ENCODE measurements around the gene SCAF8. TPM values are rescaled to one million over a fixed set of nuclear protein-coding genes. Genes with fewer than 3 reads are reported as not detected.
"Not testable (repeated sequence)": the region's sequence is repeated elsewhere in the genome, so short reads cannot be mapped to it uniquely, and the experiment has no call there.

The SCAF8 gene
- total and polyA plus RNA-seq, 2 experiments from 2014 or later: 10.3 to 22.3 TPM

- no peaks in the 10 kb centered on the region for H3K4me1 ChIP-seq (ENCODE audit: insufficient read depth)
- 68 to 79% methylated on average over 2 of the region's 2 CpGs for WGBS, 2 experiments (ENCODE audit: low coverage in 1 of 2, low lambda C conversion rate in 2 of 2, missing lambda C conversion rate in 2 of 2)
- H4K20me1 ChIP-seq (ENCODE audit: insufficient read depth): no peaks in the 10 kb centered on the region
- H3K4me3 ChIP-seq: no peak overlapping the region
- 0 out of 2 replicates have a peak, but pooled peaks cover 10% of the 10 kb centered on the region for H3K27me3 ChIP-seq (replicated peaks; ENCODE audit: insufficient read depth)
- TF ChIP-seq EZH2 (IDR thresholded peaks at IDR 0.05; ENCODE audit: insufficient read depth, poor library complexity, severe bottlenecking) (no peak), EZH2phosphoT487 (IDR thresholded peaks at IDR 0.05; ENCODE audit: insufficient read depth, low read depth) (no peak)
- no peak overlapping the region for H2AFZ ChIP-seq
- H3K27ac ChIP-seq: no peak overlapping the region
- no peaks in the 10 kb centered on the region for H3K36me3 ChIP-seq (ENCODE audit: low read depth)
- no peaks in the 10 kb centered on the region for H3F3A ChIP-seq (ENCODE audit: insufficient read depth)
- in situ Hi-C loops (cut with MboI): no loop called here
- H3K9me2 ChIP-seq (ENCODE audit: insufficient read depth): no peaks in the 10 kb centered on the region
- no peak for DNase-seq
- H3K4me2 ChIP-seq (ENCODE audit: unreplicated experiment): no peak overlapping the region
- no peaks in the 10 kb centered on the region for H3K9me3 ChIP-seq (ENCODE audit: low read depth)
- H3K9ac ChIP-seq: no peak overlapping the region
- H3K79me2 ChIP-seq (ENCODE audit: insufficient read depth): no peaks in the 10 kb centered on the region
Measured at GRCh38 chr6:154706389-154706788, 26.8 kb upstream of the SCAF8 start.

- no peak overlapping the region for H3K9ac ChIP-seq
- H3K4me2 ChIP-seq (ENCODE audit: unreplicated experiment): no peak overlapping the region
- H3K4me3 ChIP-seq: no peak overlapping the region
- H3K27me3 ChIP-seq (replicated peaks; ENCODE audit: insufficient read depth): 0 out of 2 replicates have a peak, but pooled peaks cover 10% of the 10 kb centered on the region
- TF ChIP-seq EZH2phosphoT487 (IDR thresholded peaks at IDR 0.05; ENCODE audit: insufficient read depth, low read depth) (no peak), EZH2 (IDR thresholded peaks at IDR 0.05; ENCODE audit: insufficient read depth, poor library complexity, severe bottlenecking) (no peak)
- WGBS, 2 experiments (ENCODE audit: low coverage in 1 of 2, low lambda C conversion rate in 2 of 2, missing lambda C conversion rate in 2 of 2): 29 to 30% methylated on average over 3 of the region's 3 CpGs
- no peaks in the 10 kb centered on the region for H3K4me1 ChIP-seq (ENCODE audit: insufficient read depth)
- no peak for DNase-seq
- H3K27ac ChIP-seq: no peak overlapping the region
- H3F3A ChIP-seq (ENCODE audit: insufficient read depth): no peaks in the 10 kb centered on the region
- no peaks in the 10 kb centered on the region for H3K9me3 ChIP-seq (ENCODE audit: low read depth)
- no peaks in the 10 kb centered on the region for H4K20me1 ChIP-seq (ENCODE audit: insufficient read depth)
- in situ Hi-C loops (cut with MboI): no loop called here
- H2AFZ ChIP-seq: no peak overlapping the region
- H3K79me2 ChIP-seq (ENCODE audit: insufficient read depth): no peaks in the 10 kb centered on the region
- H3K9me2 ChIP-seq (ENCODE audit: insufficient read depth): no peaks in the 10 kb centered on the region
- no peaks in the 10 kb centered on the region for H3K36me3 ChIP-seq (ENCODE audit: low read depth)
Measured at GRCh38 chr6:154709621-154710020, 23.6 kb upstream of the SCAF8 start.

- in situ Hi-C loops (cut with MboI): no loop called here
- TF ChIP-seq EZH2phosphoT487 (IDR thresholded peaks at IDR 0.05; ENCODE audit: insufficient read depth, low read depth) (no peak), EZH2 (IDR thresholded peaks at IDR 0.05; ENCODE audit: insufficient read depth, poor library complexity, severe bottlenecking) (no peak)
- no peaks in the 10 kb centered on the region for H3K9me3 ChIP-seq (ENCODE audit: low read depth)
- H3K4me3 ChIP-seq: no peak overlapping the region
- H3K79me2 ChIP-seq (ENCODE audit: insufficient read depth): no peaks in the 10 kb centered on the region
- H3K9ac ChIP-seq: no peak overlapping the region
- H3K27ac ChIP-seq: no peak overlapping the region
- no peaks in the 10 kb centered on the region for H3K9me2 ChIP-seq (ENCODE audit: insufficient read depth)
- no peak for DNase-seq
- H3K27me3 ChIP-seq (replicated peaks; ENCODE audit: insufficient read depth): 0 out of 2 replicates have a peak, but pooled peaks cover 10% of the 10 kb centered on the region
- H3F3A ChIP-seq (ENCODE audit: insufficient read depth): no peaks in the 10 kb centered on the region
- no peaks in the 10 kb centered on the region for H3K4me1 ChIP-seq (ENCODE audit: insufficient read depth)
- WGBS, 2 experiments (ENCODE audit: low coverage in 1 of 2, low lambda C conversion rate in 2 of 2, missing lambda C conversion rate in 2 of 2): 59 to 68% methylated on average over 2 of the region's 2 CpGs
- no peak overlapping the region for H2AFZ ChIP-seq
- no peaks in the 10 kb centered on the region for H3K36me3 ChIP-seq (ENCODE audit: low read depth)
- no peaks in the 10 kb centered on the region for H4K20me1 ChIP-seq (ENCODE audit: insufficient read depth)
- H3K4me2 ChIP-seq (ENCODE audit: unreplicated experiment): no peak overlapping the region
Measured at GRCh38 chr6:154710689-154711088, 22.5 kb upstream of the SCAF8 start.

GRCh38 chr6:154715446-154715845 is 17.8 kb upstream of the SCAF8 start:
- Histone ChIP-seq H3K27ac (no peak overlapping the region), H3K4me1 (ENCODE audit: insufficient read depth) (no peaks in the 10 kb centered on the region), H3K27me3 (replicated peaks; ENCODE audit: insufficient read depth) (no peaks in the 10 kb centered on the region), H3K9me2 (ENCODE audit: insufficient read depth) (no peaks in the 10 kb centered on the region), H3K9ac (no peak overlapping the region), H3K4me2 (ENCODE audit: unreplicated experiment) (no peak overlapping the region), H2AFZ (no peak overlapping the region), H3K4me3 (no peak overlapping the region), H3F3A (ENCODE audit: insufficient read depth) (no peaks in the 10 kb centered on the region), H3K79me2 (ENCODE audit: insufficient read depth) (no peaks in the 10 kb centered on the region), H3K36me3 (ENCODE audit: low read depth) (no peaks in the 10 kb centered on the region), H4K20me1 (ENCODE audit: insufficient read depth) (no peaks in the 10 kb centered on the region), H3K9me3 (ENCODE audit: low read depth) (no peaks in the 10 kb centered on the region)
- no peak for DNase-seq
- 71 to 82% methylated on average over 1 of the region's 1 CpG for WGBS, 2 experiments (ENCODE audit: low coverage in 1 of 2, low lambda C conversion rate in 2 of 2, missing lambda C conversion rate in 2 of 2)
- no peak for TF ChIP-seq EZH2phosphoT487 (IDR thresholded peaks at IDR 0.05; ENCODE audit: insufficient read depth, low read depth)
- TF ChIP-seq EZH2 (IDR thresholded peaks at IDR 0.05; ENCODE audit: insufficient read depth, poor library complexity, severe bottlenecking): no peak
- in situ Hi-C loops (cut with MboI): no loop called here

GRCh38 chr6:154716350-154716749 is 16.9 kb upstream of the SCAF8 start:
- H3K27ac ChIP-seq; H3K79me2 ChIP-seq (ENCODE audit: insufficient read depth); H4K20me1 ChIP-seq (ENCODE audit: insufficient read depth); H3K27me3 ChIP-seq (replicated peaks; ENCODE audit: insufficient read depth); H3K9me2 ChIP-seq (ENCODE audit: insufficient read depth); H3K4me1 ChIP-seq (ENCODE audit: insufficient read depth); H3K4me3 ChIP-seq; in situ Hi-C loops (cut with MboI); H3F3A ChIP-seq (ENCODE audit: insufficient read depth); H2AFZ ChIP-seq; DNase-seq; H3K9me3 ChIP-seq (ENCODE audit: low read depth); H3K36me3 ChIP-seq (ENCODE audit: low read depth); H3K4me2 ChIP-seq (ENCODE audit: unreplicated experiment); H3K9ac ChIP-seq: not testable (repeated sequence)
- 60 to 64% methylated on average over 6 to 8 of the region's 8 CpGs for WGBS, 2 experiments (ENCODE audit: low coverage in 1 of 2, low lambda C conversion rate in 2 of 2, missing lambda C conversion rate in 2 of 2)
